Adrenal gland (tissue), 12 donors: ENCODE measurements around the gene GPR153. TPM values are rescaled to one million over a fixed set of nuclear protein-coding genes. Genes with fewer than 3 reads are reported as not detected.
A peak's percentile ranks its signal among the peaks of the same experiment; 100 is the strongest.

Experiments
- DNase-seq, 7 donors: peaks; one replicate each; pipeline ENCODE4 v3.0.0-alpha.2; 2019 to 2020
- H3K27ac ChIP-seq, 5 donors: fragments of 200-600 bp; sonication (generic) in 4 of 5; 1 replicate in 3 of 5; 2 replicates in 2 of 5; pipeline versions ENCODE4 v1.5.1 to v1.8.0; 2016 to 2020; ENCODE audit warnings: mild to moderate bottlenecking in 1 of 5
- H3K27me3 ChIP-seq: fragments of 200-600 bp; 2 replicates; pipeline ENCODE4 v1.8.0; 2021
- H3K36me3 ChIP-seq, 2 donors: fragments of 200-600 bp; replicated peaks in 1 of 2; 1 replicate in 1 of 2; 2 replicates in 1 of 2; pipeline versions ENCODE4 v1.5.1 to v1.8.0; 2018 to 2022
- H3K4me1 ChIP-seq, 2 donors: fragments of 200-600 bp; replicated peaks in 1 of 2; 1 replicate in 1 of 2; 2 replicates in 1 of 2; pipeline versions ENCODE4 v1.5.1 to v1.8.0; 2018 to 2021
- H3K4me3 ChIP-seq, 4 donors: fragments of 200-600 bp; sonication (generic) in 3 of 4; one replicate each; pipeline ENCODE4 v1.5.1; 2016 to 2018
- H3K9me3 ChIP-seq, 3 donors: fragments of 200-600 bp; sonication (generic) in 1 of 3; replicated peaks in 1 of 3; 1 replicate in 2 of 3; 2 replicates in 1 of 3; pipeline versions ENCODE4 v1.5.1 to v1.8.0; 2016 to 2021
- CTCF ChIP-seq, 6 experiments: fragments of 450-650 bp in 4 of 6; fragments of 200-600 bp in 2 of 6; sonication (generic) in 1 of 6; IDR thresholded peaks; 1 replicate in 5 of 6; 2 replicates in 1 of 6; pipeline versions ENCODE4 v1.5.1 to v1.8.0; 2016 to 2021; ENCODE audit warnings: antibody characterized with exemption in 6 of 6, mild to moderate bottlenecking in 2 of 6, moderate library complexity in 1 of 6
- POLR2A ChIP-seq, 2 donors: fragments of 450-650 bp; IDR thresholded peaks; one replicate each; pipeline ENCODE4 v1.6.1; 2017; ENCODE audit warnings: antibody characterized with exemption in 2 of 2, mild to moderate bottlenecking in 2 of 2, moderate library complexity in 1 of 2
- WGBS, 4 donors: extraction: QIAGEN DNeasy Blood & Tissue Kit in 2 of 4; methylation state at CpG; one replicate each; pipeline versions ENCODE4 v1.1.5 to v1.1.7; 2013 to 2017; 5-methylcytosine and 5-hydroxymethylcytosine counted together
- intact Hi-C, 2 donors: fragments of 100-400 bp; cut with DNase I; formaldehyde crosslinking; loops; one replicate each; pipeline versions ENCODE4 v1.14.1 to v1.15.0; 2022 to 2023
- polyA plus RNA-seq, 3 donors: library from polyadenylated mRNA; stranded (reverse); fragments of 200-250 nt in 2 of 3; fragments of 350-450 nt in 1 of 3; fragmentation: Illumina TruSeq in 1 of 3; extraction: RNeasy Lipid Tissue Mini Kit (QIAGEN cat#74804) in 1 of 3; gene quantifications; one replicate each; pipeline ENCODE4 v1.2.3, GENCODE V29; 2013 to 2014
- total RNA-seq, 9 donors: library from RNA; depleted of rRNA in 4 of 9; stranded (reverse); fragments of >200 nt in 4 of 9; fragments of 120-200 nt in 1 of 9; fragmentation: NEBNext Ultra II Directional in 1 of 9; extraction: Animal tissue kit (Norgen Biotek cat#: 25700) in 1 of 9; gene quantifications; one replicate each; pipeline versions ENCODE4 v1.1.0 to v1.2.4, GENCODE V29; 2013 to 2023
- donor health status: healthy with polysubstance abuse.
- donor health status: Bipolar disorder and iron deficiency.
- donor health status: DM: yes; HTN: yes; CAD: no.
- donor health status: DM: no; HTN: no; CAD: no.
- donor health status: DM: no; HTN: no; CAD: no.
- donor health status: DM: yes; HTN: yes; CAD: no.

GPR153 gene
- total and polyA plus RNA-seq, 12 donors, result 0.86 to 5.9 (median 3.1) TPM

DNA sequence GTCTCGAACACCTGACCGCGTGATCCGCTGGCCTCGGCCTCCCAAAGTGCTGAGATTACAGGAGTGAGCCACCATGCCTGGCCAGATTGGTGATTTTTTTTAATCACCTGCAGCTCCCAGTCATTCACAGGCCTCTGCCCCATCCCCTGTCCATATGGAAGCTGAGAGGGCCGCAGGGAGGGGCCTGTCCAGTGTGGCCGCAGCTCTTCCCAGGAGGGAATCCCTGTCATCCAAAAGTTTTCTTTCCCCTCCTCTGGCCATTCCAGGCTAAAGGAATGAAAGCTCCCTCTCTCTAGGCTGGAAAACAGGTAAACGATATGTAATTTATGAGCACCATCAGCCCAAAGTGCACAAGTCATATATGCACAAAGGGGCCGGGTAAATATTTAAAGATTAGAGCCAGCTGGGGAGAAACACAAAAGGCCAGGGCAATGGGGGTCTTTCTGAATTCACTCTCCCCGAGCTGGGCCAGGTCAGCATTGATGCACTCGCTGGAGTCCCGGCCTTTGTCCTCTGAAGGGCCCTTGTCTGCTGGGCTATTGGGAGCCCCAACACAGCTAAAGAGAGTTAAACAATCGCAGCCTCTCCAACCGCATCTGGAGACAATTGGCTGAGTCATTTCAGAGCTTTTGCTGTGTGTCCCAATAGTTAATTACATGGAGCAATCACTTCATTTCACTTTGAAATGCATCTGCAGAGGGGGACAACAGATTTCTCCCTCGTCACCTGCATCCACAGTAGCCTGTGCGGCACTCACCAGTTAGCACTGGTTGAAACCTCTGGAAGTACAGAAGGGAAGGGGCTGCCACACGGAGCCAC lies 20.7 kb downstream of the GPR153 start:
- no peak for DNase-seq
- Histone ChIP-seq H3K36me3 (no peaks in the 10 kb centered on the region), H3K4me1 (peaks cover 7 to 14% of the 10 kb centered on the region in 2 donors), H3K27me3 (peaks cover 41% of the 10 kb centered on the region), H3K27ac (no peak overlapping the region), H3K4me3 (no peak overlapping the region), H3K9me3 (no peaks in the 10 kb centered on the region)
- TF ChIP-seq POLR2A (IDR thresholded peaks at IDR 0.05) (no peak), CTCF (IDR thresholded peaks at IDR 0.05) (no peak)
- intact Hi-C loops, result loop anchor here (5.0 kb wide), 3 partner anchors 33 to 188 kb away; partner anchors contain the start of gene RNF207 (in 2 of the 2)
- WGBS, 4 donors, result 57 to 71% (median 68%) methylated on average over 17 of the region's 17 CpGs

DNA sequence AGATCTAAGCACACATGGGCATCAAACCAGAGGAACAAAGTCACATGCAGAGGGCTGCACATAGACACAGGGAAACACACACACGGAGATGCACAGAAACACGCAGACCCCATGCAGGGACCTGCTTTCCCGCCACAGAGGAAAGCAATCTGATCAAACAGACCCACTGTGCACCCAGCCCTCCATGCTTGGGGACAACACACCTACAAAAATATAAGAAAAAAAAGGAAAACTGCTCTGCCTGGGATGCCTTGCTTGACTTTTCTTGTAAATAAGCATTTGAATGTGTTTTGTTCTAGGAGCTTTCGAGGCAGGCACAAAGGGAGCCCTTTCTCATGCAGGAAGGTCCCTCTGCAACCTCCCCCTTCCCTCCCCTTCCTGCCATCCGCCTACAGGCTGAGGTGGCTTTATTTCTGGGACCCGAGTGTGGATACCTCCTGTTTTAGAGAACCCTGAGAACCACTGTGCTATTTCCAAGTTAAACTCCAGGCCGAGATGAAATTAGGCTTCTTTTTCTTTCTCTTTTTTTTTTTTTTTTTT lies 21.6 kb downstream of the GPR153 start:
- Histone ChIP-seq H3K4me3 (no peak overlapping the region), H3K9me3 (no peaks in the 10 kb centered on the region), H3K4me1 (peaks cover 12 to 22% of the 10 kb centered on the region in 2 donors), H3K27me3 (peaks cover 41% of the 10 kb centered on the region), H3K27ac (no peak overlapping the region), H3K36me3 (no peaks in the 10 kb centered on the region)
- no peak for DNase-seq
- no peak for TF ChIP-seq CTCF (IDR thresholded peaks at IDR 0.05)
- no peak for TF ChIP-seq POLR2A (IDR thresholded peaks at IDR 0.05)
- 41 to 51% (median 46%) methylated on average over 7 of the region's 7 CpGs for WGBS, 4 donors
- intact Hi-C loops, result no loop called here

DNA sequence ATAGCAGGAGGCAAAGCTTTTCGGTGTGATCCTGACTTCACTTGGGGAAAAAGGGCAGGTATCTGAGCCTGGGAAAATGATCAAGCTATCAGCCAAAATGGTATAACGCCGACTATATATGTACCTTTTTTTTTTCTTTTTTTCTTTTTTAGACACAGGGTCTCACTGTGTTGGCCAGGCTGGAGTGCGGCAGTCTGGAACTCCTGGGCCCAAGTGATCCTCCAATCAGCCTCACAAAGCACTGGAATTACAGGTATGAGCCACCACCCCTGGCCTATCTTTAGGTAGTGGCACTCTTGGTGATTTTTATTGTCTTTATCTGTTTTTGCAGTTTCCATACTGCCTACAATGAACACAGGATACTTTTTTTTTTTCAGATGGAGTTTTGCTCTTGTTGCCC lies 23.8 kb downstream of the GPR153 start:
- Histone ChIP-seq H3K9me3 (no peaks in the 10 kb centered on the region), H3K27me3 (peaks cover 21% of the 10 kb centered on the region), H3K36me3 (peaks cover 0 to 16% of the 10 kb centered on the region in 2 donors), H3K4me3 (no peak overlapping the region), H3K27ac (no peak overlapping the region), H3K4me1 (peaks cover 11 to 28% of the 10 kb centered on the region in 2 donors)
- intact Hi-C loops, result no loop called here
- WGBS, 4 donors, result 93 to 100% (median 97%) methylated on average over 4 of the region's 4 CpGs
- TF ChIP-seq CTCF (IDR thresholded peaks at IDR 0.05) (no peak), POLR2A (IDR thresholded peaks at IDR 0.05) (no peak)
- no peak for DNase-seq

GRCh38 chr1:6235296-6235677 lies 25.6 kb downstream of the GPR153 start:
- WGBS, 4 donors, result 0 to 3% (median 0%) methylated on average over 2 to 30 of the region's 30 CpGs
- intact Hi-C loops, result no loop called here
- H3K4me3 ChIP-seq, result peak overlapping the region in 3 of 4 donors; percentile 32 to 98 (median 49)
- no peak for TF ChIP-seq CTCF (IDR thresholded peaks at IDR 0.05)
- no peak for TF ChIP-seq POLR2A (IDR thresholded peaks at IDR 0.05)
- H3K4me1 ChIP-seq, result peaks cover 6 to 23% of the 10 kb centered on the region in 2 donors
- peak overlapping the region in 3 of 5 donors; percentile 55 to 90 (median 57) for H3K27ac ChIP-seq
- no peaks in the 10 kb centered on the region for H3K9me3 ChIP-seq
- H3K27me3 ChIP-seq, result peaks cover 4% of the 10 kb centered on the region
- DNase-seq, result peak in 1 of 7 donors; percentile 63
- H3K36me3 ChIP-seq, result peaks cover 0 to 34% of the 10 kb centered on the region in 2 donors
